C4-2B (cell line): Measurements from ENCODE around the gene DPEP1.
A peak's percentile ranks its signal among the peaks of the same experiment; 100 is the strongest.

Source experiments
- H3K27ac ChIP-seq: fragments of 450-650 bp; 2 replicates; pipeline ENCODE4 v1.5.1; 2017
- ZFX ChIP-seq: fragments of 450-650 bp; IDR thresholded peaks from 2 replicates; pipeline ENCODE4 v1.6.1; 2017
- TF ChIP-seq, protein P1 (sequence below): fragments of 450-650 bp; conservative IDR thresholded peaks from 2 replicates; pipeline ENCODE4 v1.5.1; 2017; ENCODE audit warnings: mild to moderate bottlenecking

Gene DPEP1

DNA sequence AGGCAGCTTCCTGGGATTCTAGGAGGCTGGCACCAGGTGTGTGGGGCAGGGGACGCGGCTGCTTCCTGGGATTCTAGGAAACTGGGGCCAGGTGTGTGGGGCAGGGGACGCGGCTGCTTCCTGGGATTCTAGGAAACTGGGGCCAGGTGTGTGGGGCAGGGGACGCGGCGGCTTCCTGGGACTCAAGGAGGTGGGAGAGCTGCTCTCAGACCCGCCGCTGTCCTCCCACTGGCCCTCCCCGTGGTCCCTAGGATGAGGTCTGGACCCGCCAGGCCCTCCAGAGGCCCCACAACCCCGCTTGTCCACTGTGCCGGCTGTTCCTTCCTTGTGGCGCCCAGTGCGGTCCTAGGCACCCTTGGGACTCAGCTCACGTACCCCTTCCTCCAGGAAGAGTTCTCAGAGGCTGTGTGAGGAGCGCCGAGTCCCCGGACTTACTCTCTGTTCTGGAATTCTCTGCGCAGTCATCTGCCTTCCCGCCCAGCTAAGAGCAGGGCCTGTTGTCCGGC, 565 bp downstream of the DPEP1 start:
- no peak for TF ChIP-seq ZFX
- TF ChIP-seq, protein P1, sequence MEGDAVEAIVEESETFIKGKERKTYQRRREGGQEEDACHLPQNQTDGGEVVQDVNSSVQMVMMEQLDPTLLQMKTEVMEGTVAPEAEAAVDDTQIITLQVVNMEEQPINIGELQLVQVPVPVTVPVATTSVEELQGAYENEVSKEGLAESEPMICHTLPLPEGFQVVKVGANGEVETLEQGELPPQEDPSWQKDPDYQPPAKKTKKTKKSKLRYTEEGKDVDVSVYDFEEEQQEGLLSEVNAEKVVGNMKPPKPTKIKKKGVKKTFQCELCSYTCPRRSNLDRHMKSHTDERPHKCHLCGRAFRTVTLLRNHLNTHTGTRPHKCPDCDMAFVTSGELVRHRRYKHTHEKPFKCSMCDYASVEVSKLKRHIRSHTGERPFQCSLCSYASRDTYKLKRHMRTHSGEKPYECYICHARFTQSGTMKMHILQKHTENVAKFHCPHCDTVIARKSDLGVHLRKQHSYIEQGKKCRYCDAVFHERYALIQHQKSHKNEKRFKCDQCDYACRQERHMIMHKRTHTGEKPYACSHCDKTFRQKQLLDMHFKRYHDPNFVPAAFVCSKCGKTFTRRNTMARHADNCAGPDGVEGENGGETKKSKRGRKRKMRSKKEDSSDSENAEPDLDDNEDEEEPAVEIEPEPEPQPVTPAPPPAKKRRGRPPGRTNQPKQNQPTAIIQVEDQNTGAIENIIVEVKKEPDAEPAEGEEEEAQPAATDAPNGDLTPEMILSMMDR = no peak
- H3K27ac ChIP-seq = no peak overlapping the region

DNA sequence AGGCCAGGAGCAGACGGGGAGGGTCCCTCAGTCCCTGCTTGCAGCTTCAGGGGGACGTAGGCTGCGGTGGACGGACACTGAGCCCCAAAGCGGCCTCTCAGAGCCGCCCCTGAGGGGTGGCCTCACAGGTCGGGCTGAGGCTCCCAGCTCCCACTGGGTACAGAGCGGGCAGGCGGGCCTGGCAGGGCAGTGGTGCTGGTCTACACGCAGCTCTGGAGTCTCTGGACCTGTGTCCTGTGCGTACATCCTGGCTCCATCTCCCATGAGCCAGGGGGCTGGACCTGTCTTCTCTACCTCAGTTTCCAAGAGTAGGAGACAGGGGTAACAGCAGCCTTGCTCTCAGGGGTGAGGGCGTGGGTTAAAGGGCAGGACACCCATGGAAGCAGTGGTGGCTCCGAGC, 1.7 kb downstream of the DPEP1 start:
- TF ChIP-seq ZFX = no peak
- TF ChIP-seq, protein P1 = no peak
- no peak overlapping the region for H3K27ac ChIP-seq

DNA sequence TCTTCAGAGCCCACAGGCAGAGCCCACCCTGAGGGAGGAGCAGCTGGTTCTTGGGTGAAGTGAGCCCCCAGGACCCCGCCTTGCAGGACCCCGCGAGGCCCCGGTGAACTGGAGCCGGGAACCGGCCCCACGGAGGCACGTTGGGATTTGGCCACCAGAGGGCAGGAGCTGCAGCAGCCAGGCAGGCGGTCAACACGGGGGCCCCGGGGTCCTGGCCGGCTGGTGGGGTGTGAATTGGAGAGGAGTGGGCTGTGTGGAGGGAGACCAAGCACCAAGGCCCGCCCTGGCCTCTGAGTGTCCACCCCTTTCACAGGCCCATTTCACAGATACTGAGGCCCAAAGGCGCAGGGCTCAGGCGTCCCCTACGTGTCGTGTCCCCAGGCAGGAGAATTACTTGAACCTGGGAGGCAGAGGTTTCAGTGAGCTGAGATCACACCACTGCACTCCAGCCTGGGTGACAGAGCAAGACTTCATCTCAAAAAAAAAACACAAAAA, 2.2 kb downstream of the DPEP1 start:
- no peak overlapping the region for H3K27ac ChIP-seq
- no peak for TF ChIP-seq ZFX
- TF ChIP-seq, protein P1 = peak; percentile 92

DNA sequence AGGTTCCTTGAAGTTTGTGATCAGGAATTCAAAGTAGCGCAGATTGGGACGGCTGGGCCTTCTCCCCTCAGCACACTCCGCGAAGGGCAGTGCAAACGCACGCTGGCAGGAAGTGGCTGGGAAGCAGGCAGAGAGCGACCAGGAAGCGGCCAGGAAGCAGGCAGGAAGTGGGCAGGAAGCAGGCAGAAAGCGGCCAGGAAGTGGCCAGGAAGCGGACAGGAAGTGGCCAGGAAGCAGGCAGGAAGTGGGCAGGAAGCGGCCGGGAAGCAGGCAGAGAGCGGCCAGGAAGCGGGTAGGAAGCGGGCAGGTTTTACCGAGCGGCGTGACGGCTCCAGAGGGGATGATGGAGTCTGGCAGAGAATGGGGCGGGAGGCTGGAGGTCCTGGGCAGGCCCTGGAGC, 3.2 kb downstream of the DPEP1 start:
- H3K27ac ChIP-seq = no peak overlapping the region
- TF ChIP-seq, protein P1 = no peak
- TF ChIP-seq ZFX = no peak

DNA sequence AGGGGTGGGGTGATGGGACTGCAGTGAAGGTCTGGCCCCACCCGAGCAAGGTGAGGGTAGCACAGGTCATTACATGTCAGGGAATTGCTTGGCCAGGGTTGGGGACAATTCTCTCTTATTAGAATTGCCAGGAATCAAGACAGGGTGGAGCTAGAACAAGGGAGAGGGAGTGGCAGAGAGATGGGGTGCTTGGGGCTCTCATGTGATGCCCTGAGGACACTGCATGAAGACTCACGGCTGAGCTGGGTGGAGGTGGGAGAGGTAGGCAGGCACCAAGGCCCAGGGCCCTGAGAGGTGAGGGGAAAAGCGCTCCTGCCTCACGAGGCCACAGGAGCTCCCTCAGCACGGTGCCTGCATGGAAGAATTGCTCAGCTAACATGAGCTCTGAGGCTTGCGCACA, 3.6 kb downstream of the DPEP1 start:
- H3K27ac ChIP-seq = no peak overlapping the region
- no peak for TF ChIP-seq ZFX
- TF ChIP-seq, protein P1 = no peak

DNA sequence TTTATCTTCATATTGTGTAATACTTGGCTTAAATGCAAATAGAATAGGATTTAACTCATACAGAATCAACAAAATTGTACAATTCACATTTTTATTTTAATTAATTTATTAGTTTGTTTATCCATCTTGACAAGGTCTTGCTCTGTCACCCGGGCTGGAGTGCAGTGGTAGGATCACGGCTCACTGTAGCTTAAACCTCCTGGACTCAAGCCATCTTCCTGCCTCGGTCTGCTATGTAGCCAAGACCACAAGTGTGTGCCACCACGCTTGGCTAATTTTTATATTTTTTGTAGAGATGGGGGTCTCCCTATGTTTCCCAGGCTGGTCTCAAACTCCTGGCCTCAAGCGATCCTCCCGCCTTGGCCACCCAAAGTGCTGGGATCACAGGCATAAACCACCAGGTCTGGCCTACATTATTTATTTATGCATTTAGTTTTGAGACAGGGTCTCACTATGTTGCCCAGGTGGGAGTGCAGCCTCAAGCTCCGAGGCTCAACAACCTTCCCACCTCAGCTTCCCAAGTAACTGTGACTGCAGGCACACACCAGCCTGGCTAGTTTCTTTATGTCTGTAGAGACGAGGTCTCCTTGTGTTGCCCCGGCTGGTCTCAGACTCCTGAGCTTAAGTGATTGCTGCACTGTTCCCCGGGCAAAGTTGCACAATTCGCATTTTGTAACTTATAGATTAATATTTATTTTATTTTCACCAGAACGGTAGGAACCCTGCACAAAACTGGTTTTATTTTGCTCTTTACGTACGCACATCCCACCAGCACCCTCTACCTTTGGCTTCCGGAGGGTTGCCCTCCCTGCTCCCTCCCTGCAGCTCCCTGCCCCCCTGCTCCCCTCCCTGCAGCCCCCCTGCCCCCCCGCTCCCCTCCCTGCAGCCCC, 4.9 kb downstream of the DPEP1 start:
- TF ChIP-seq, protein P1 = no peak
- TF ChIP-seq ZFX = no peak

DNA sequence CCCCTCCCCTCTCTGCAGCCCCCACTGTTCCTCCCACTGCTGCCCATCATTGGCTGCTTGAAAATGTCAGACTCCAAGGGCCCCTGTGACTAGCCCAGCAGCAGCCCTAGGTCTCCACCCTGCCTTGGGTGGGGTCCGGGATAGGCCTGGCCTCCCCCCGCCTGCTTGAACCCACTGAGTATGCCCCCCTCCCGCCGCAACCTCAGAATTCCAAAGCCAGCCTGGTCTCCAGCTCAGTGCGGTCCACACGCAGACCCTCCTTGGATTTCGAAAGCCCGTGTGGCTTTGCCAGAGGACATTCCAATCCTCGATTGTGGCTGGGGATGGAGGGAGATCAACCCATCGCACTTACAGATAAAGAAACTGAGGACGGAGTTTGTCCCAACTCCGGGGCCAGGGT, 6.4 kb downstream of the DPEP1 start:
- TF ChIP-seq, protein P1 = no peak
- no peak for TF ChIP-seq ZFX
- H3K27ac ChIP-seq = no peak overlapping the region

More for the DNA sequence above, 4.9 kb downstream of the DPEP1 start:
- H3K27ac ChIP-seq = no peak overlapping the region
